ENCODE measurements around the gene KCNIP4.

Gene KCNIP4

GRCh38 chr4:21757248-21757647 lies 191.3 kb downstream of the KCNIP4 start:
- DNase-seq (ENCODE audit: low read depth) = no peak

DNA sequence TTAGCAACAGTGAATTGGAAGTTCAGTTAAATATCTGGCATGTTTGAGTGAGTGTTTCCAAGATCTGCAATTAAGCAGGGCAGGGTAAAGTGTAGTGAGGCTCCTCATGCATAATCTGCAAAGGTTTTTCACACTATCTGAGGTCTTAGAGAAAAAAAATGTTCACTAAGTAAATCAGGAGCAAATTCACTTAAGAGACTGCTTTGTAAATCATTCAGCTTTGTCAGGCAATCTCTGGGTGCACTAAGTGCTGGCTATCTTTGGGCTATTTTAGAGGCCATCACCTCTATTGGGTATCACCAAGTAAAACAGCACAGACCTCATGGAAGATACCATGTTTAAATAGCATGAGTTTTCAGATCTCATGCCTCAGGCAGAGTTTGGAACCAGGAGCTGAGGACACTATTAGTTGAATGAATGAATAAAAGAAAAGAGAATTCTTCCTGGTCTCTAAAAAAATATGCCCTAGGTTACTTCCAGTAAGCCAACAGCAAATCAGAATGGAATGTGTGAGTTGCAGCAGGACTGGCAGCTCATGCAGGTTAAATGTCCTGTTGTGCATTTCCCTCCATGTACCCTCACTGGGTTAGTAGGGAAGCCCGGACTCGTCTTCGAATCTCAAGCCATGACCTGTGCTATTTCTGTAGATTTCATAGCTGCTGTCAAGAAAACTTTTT lies 195.3 kb downstream of the KCNIP4 start:
- no peak for DNase-seq (ENCODE audit: low read depth)

- no peak for DNase-seq (ENCODE audit: low read depth)
Observed at GRCh38 chr4:21752616-21753015, 196.0 kb downstream of the KCNIP4 start.

DNA sequence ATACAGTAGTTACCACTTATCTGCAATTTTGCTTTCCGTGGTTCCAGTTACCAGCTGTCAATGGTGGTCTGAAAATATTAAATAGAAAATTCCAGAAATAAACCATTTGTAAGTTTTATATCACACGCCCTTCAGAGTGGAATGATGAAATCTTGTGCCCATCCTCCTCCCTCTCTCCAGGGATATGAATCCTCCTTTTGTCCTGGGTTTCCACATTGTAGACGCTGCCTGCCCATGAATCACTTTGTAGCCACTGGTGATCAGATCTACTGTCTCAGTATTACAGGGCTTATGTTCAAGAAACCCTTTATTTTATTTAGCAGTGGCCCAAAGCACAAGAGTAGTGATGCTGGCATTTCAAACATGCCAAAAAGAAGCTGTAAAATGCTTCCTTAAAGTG lies 198.6 kb downstream of the KCNIP4 start:
- DNase-seq (ENCODE audit: low read depth) = no peak

GRCh38 chr4:21749412-21749811 lies 199.2 kb downstream of the KCNIP4 start:
- no peak for DNase-seq (ENCODE audit: low read depth)

- DNase-seq (ENCODE audit: low read depth) = no peak
Observed at GRCh38 chr4:21744046-21744445, 204.5 kb downstream of the KCNIP4 start.

GRCh38 chr4:21742326-21742725 lies 206.2 kb downstream of the KCNIP4 start:
- no peak for DNase-seq (ENCODE audit: low read depth)

- no peak for DNase-seq (ENCODE audit: low read depth)
Observed at GRCh38 chr4:21738821-21739220, 209.8 kb downstream of the KCNIP4 start.

DNA sequence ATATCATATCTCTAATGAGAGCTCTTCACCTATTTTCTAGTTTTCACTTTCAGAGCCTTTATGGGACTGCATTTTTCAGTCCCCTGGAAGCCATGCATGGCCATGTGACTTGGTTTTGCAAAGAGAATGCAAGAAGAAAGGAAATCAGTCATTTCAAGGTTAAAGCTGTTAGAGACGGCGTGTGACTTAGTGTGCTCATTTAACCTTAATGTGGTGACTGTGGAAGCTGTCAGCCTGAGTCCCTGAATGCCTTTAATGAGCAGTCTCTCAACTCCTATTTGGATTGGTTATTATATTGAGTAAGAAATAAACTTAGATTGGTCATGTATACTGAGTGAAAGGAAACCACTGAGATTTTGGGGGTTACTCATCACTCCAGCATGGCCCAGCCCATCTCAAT lies 212.7 kb downstream of the KCNIP4 start:
- DNase-seq (ENCODE audit: low read depth) = no peak

DNA sequence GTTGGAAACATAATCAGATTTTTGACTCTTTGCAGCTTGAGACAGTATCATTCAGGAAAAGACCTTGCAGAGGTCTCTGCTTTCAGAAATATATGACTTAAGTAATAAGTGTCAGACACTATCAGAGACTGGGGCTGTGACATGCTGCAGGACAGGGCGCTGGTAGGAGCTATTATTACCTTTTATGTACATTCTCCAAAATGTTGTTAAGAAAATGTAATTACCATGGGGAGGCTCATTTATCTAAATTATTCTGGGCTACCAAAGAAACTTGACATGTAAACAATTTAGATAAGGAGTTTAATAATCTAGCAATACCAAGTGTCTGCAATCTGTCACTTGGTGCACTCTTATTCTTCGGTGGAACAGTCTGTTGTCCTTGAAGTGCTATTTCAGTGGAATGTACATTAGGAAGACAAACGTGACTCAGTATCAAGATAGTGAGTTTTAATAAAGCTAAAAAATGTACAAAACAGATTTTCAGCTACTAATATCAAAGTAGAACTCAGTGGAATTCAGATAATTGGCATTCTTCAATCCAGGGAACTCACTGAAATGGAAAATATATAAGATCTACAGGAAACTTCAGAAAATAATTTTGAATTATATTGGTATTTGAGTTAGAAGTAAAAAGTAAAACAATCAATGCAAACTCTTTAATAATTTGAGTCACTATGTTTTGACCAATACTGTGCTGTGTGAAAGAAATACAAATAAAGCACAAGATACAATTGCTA lies 214.5 kb downstream of the KCNIP4 start:
- no peak for DNase-seq (ENCODE audit: low read depth)

DNA sequence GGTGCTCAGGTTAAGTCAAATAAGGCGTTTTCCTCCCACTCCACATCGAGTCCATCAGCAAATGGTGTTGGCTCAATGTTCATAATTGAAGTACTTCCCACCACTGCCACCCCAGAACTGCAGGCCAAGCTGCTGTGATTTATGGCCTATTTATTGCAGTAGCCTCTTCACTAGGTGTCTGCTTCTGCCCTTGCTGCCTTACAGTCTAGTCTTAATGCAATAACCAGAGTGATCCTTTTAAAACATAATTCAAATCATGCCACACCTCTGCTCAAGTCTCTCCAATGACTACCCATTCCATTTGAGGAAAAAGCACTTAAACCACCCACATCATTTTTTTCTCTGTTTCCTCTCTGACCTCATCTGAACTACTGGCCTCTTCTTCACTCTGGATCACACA lies 220.3 kb downstream of the KCNIP4 start:
- DNase-seq (ENCODE audit: low read depth) = no peak

GRCh38 chr4:21726255-21726815 lies 222.2 kb downstream of the KCNIP4 start:
- DNase-seq (ENCODE audit: low read depth) = no peak

DNA sequence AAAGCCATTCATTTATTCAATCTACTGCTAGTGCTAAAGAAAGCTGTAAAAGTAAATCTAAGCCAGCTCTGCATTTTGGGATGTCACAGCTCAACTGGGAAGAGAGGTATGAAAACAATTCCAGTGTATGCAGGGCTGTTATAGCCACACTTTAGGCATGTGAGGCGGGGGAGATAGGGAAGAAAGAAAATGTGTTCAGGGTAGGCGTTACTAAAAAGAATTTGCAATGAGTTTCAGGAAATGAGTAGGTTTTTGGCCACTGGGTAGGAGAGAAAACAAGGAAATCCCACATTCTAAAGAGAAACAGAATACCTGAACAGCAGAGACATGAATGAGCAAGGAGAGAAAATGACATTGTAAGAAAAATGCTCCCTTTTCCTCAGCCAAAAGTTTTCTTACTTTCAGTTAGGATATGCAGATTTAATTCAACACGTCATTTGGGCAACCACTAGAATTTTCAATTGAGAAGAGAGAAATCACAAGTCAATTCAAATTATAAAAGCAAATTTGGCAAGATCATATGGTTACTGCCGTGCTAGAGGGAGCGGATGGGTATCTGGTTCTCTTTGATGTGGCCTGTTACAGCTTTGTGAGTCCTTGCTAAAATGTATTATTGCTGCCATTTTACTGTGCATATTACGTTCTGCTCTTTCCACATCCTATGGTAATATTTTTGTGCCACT lies 226.3 kb downstream of the KCNIP4 start:
- no peak for DNase-seq (ENCODE audit: low read depth)

- DNase-seq (ENCODE audit: low read depth) = no peak
Observed at GRCh38 chr4:21716531-21716930, 232.0 kb downstream of the KCNIP4 start.

- DNase-seq (ENCODE audit: low read depth) = no peak
Observed at GRCh38 chr4:21710179-21710835, 238.3 kb downstream of the KCNIP4 start.

GRCh38 chr4:21709761-21710160 lies 238.8 kb downstream of the KCNIP4 start:
- no peak for DNase-seq (ENCODE audit: low read depth)

DNA sequence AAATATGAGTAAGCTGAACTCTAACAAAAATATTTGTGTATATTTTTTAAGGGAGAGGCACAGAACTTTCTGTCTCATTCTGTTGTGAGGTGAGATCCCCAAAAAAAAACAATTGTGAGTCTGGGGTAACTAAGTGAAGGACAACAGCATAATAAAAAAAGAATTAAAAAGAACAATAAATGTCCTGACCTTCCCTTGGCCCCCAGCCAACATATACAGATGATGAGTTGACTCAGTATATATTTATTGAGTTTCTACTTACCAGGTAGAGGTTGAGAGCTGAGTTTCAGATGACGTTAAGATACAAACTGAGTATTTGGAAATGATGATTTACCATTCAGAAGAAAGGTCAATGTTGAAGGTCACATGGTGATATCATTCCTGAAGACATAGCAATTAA lies 239.5 kb downstream of the KCNIP4 start:
- DNase-seq (ENCODE audit: low read depth) = no peak

DNA sequence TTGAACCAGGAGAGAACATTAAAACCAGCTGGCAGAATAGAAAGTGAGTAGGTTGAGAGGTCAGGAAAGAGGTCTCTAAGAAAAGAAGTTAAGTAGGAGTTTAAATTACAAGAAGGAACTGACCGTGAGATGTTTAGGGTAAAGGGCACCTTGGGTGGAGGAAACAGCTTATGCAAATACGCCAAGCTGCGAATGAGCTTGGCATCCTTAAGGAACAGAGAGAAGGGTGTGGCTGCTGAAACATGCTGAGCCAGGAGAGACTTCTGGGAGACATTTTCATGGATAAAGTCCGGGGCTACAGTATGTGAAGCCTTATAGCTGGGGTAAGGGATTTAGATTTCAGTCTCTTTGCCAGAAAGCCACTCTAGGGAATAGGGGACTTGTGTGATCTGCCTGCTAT lies 249.1 kb downstream of the KCNIP4 start:
- DNase-seq (ENCODE audit: low read depth) = peak; percentile 1

- DNase-seq (ENCODE audit: low read depth) = no peak
Observed at GRCh38 chr4:21697583-21697982, 251.0 kb downstream of the KCNIP4 start.

DNA sequence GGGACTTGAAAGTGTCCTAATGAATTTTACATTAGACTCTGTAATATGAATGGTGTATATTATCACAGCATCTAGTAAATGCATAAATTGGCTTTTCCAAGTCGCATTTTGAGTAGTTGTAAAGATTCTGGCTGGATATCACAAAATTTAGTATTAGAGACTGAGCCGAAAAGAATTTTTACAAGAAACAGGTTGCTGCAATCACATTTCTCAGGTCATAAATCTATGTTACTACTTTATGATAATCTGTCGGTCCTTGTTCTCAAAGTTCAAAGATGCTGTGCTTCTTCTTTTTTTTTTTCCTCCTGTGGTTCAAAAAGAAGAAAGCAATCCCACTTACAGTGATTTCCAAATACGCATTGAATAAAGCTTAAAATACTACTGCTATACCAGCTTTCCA lies 253.4 kb downstream of the KCNIP4 start:
- no peak for DNase-seq (ENCODE audit: low read depth)

- DNase-seq (ENCODE audit: low read depth) = no peak
Observed at GRCh38 chr4:21692241-21692640, 256.3 kb downstream of the KCNIP4 start.

DNA sequence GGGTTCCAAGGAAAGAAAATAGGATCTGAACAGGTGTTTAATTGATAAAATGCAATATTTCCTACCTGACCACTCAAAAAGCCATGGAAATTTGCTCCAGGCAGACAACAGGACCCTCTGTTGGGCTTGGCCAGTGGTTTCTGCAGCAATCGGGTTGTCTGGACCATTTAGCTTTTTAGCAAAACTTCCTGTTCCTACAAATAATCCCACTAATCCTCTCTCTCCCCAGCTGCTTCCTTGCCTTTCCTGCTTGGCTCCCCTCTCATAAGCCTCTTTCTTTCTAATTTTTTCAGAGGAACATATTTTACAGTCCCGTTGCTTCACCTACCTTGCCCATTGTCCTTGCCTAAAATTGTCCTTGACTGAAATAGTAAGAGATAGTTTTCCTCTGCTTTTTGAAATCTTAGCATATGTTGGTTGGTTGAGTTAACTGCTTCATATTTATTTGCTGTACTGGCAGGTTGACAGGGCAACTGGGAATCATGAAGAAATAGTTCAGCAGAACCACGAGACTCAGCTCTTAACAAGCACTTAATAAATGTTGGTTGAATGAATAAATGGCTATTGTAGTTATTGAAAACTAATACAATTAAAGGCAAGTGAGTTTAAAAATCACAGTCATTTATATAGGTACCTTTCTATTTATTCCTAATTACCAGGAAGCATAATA lies 259.8 kb downstream of the KCNIP4 start:
- DNase-seq (ENCODE audit: low read depth) = no peak
